Mucosa of descending colon (tissue), 3 donors: ENCODE data around the gene CST5. TPM values are rescaled to one million over a fixed set of nuclear protein-coding genes. Genes with fewer than 3 reads are reported as not detected.

Source experiments
- ATAC-seq: fragments of 200-7000 bp; cut with Tn5 transposase; one replicate; pipeline ENCODE4 v1.9.1; 2020; ENCODE audit warnings: mild to moderate bottlenecking, moderate library complexity
- DNase-seq, 3 donors: peaks; one replicate each; pipeline ENCODE4 v3.0.0-alpha.2; 2020
- H3K36me3 ChIP-seq: fragments of 200-600 bp; one replicate; pipeline ENCODE4 v1.8.0; 2021; ENCODE audit warnings: low read depth, mild to moderate bottlenecking
- H3K4me1 ChIP-seq: fragments of 200-600 bp; one replicate; pipeline ENCODE4 v1.8.0; 2021; ENCODE audit warnings: low read depth, mild to moderate bottlenecking
- H3K4me3 ChIP-seq: fragments of 200-600 bp; one replicate; pipeline ENCODE4 v1.8.0; 2021; ENCODE audit warnings: mild to moderate bottlenecking
- H3K9me3 ChIP-seq: fragments of 200-600 bp; one replicate; pipeline ENCODE4 v1.8.0; 2021; ENCODE audit warnings: mild to moderate bottlenecking
- intact Hi-C, 2 donors: fragments of 100-400 bp; cut with DNase I in 1 of 2; cut with micrococcal nuclease in 1 of 2; formaldehyde crosslinking; loops; one replicate each; pipeline versions ENCODE4 v1.11.0 to v1.11.1; 2022; cut with DNase I, micrococcal nuclease
- total RNA-seq, 3 donors: library from RNA; stranded (reverse); fragmentation: NEBNext Ultra II Directional in 2 of 3; extraction: Animal tissue kit (Norgen Biotek cat#: 25700) in 2 of 3; gene quantifications; one replicate each; pipeline versions ENCODE4 v1.2.1 to v1.2.4, GENCODE V29; 2021 to 2023
- TF ChIP-seq, protein P1 (sequence below): fragments of 200-600 bp; IDR thresholded peaks from one replicate; pipeline ENCODE4 v1.8.0; 2022; ENCODE audit warnings: antibody characterized with exemption, mild to moderate bottlenecking
- donor health status: DM: no; HTN: no; CAD: no; lungs with moderate emphysema.
- donor health status: DM: no; HTN: no; CAD: no.
- donor health status: DM: no; HTN: yes; CAD: no.

Gene CST5
- total RNA-seq, 3 donors from 2014 or later = not detected

DNA sequence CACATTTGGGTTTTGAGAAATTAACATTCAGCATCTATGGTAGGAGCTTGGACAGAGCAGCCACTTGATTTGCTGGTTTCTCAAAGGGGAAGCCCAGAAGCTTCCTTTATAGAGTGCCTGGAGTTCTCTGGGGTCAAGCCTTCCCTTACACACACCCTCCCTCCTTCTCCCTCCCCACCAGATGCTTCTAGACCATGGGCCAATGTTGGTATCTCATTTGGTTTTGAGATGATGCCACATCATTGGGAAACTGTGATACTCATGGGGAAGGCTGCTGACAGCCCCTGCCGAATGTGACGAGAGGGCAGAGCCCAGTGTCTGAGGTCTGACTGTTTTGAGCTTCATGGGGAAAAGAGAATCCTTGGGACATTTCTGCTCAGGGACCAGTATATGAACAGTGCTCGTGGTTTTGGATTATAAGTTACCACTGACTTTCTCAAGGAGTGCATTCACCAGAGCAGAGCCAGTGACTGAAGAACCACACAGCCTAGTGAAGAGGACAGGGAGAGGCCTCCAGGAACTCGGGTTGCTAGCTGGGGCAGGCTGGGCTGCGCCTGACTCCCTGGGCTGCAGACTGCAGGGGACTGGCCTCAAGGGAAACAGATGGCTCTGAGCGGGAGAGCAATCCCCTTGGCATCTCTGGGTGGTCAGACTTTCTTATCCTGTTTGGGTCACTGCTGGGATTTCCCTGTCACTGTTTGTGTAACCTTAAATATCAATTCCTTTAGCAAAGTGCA is 46.4 kb upstream of the CST5 start:
- Histone ChIP-seq H3K9me3 (no peaks in the 10 kb centered on the region), H3K36me3 (no peaks in the 10 kb centered on the region), H3K4me3 (no peak overlapping the region), H3K4me1 (no peaks in the 10 kb centered on the region)
- ATAC-seq (no peak), DNase-seq (no peak)
- TF ChIP-seq, protein P1, sequence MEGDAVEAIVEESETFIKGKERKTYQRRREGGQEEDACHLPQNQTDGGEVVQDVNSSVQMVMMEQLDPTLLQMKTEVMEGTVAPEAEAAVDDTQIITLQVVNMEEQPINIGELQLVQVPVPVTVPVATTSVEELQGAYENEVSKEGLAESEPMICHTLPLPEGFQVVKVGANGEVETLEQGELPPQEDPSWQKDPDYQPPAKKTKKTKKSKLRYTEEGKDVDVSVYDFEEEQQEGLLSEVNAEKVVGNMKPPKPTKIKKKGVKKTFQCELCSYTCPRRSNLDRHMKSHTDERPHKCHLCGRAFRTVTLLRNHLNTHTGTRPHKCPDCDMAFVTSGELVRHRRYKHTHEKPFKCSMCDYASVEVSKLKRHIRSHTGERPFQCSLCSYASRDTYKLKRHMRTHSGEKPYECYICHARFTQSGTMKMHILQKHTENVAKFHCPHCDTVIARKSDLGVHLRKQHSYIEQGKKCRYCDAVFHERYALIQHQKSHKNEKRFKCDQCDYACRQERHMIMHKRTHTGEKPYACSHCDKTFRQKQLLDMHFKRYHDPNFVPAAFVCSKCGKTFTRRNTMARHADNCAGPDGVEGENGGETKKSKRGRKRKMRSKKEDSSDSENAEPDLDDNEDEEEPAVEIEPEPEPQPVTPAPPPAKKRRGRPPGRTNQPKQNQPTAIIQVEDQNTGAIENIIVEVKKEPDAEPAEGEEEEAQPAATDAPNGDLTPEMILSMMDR = no peak
- intact Hi-C loops = no loop called here

DNA sequence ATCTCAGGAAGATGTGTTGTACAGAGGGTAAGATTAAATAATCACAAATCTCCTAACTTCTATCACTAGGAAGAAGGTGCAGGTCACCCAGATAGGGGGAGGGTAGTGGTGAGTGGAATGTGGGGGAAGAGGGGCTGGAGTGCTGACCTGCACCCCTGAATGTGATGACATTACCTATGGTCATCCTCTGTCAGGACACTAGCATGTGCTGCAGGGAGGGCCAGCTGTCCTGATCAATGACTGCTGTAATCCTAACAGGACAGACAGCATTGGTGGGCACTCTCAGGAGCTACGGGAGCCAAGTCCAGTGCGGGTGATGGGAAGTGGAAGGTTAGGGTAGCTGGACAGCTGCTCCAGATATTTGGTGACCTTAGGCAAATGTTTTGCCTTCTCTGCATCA is 45.2 kb upstream of the CST5 start:
- Histone ChIP-seq H3K4me1 (no peaks in the 10 kb centered on the region), H3K4me3 (no peak overlapping the region), H3K36me3 (no peaks in the 10 kb centered on the region), H3K9me3 (no peaks in the 10 kb centered on the region)
- DNase-seq = no peak
- intact Hi-C loops = no loop called here
- TF ChIP-seq, protein P1 = no peak
- no peak for ATAC-seq

DNA sequence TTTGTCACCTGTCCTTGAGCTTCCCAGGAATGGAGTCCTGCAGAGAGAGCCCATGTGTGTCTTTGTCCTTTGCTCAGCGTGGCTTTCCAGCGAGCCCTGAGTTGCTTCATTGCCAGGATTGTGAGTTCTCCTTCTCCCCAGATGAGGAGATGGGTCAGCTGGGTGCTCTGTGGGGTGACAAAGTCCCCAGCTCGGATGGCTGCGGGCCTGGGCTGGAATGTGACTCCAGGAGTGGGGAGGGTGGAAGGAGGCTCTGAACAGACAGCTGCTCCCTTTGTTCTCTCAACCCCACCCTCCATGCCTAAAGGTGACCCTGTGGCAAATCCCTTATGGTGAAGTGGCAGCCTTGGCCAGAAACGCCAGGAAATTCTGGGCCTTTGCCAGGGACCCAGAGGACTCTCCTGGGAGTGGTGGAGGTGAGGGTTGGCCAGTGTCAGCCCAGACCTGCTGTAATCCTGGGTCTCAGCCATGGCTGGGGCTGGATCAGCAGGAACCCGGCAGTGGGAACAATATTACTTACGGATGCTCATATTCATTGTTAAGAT is 44.4 kb upstream of the CST5 start:
- no peaks in the 10 kb centered on the region for H3K9me3 ChIP-seq
- no peaks in the 10 kb centered on the region for H3K36me3 ChIP-seq
- ATAC-seq (no peak), DNase-seq (no peak)
- TF ChIP-seq, protein P1 = no peak
- H3K4me3 ChIP-seq = no peak overlapping the region
- no peaks in the 10 kb centered on the region for H3K4me1 ChIP-seq
- intact Hi-C loops = no loop called here

DNA sequence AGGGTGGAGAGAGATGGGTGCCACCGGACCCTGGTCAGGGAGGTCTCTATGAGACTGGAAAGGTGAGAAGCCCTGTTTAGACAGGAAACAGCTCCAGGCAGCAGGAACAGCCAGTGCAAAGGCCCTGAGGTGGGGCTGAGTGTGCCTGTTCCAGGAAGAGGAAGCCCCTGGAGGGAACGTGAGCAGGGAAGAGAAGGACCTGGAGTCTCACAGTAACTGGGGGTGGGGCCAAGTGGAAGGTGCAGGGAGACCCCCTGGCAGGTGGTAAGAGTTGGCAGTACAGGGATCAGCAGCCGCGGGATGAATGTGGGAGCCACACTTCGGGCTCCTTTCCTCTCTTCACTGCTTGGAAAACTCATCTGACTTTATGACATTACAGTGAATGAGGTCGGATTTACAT is 43.8 kb upstream of the CST5 start:
- DNase-seq = no peak
- intact Hi-C loops = no loop called here
- ATAC-seq = no peak
- H3K36me3 ChIP-seq = no peaks in the 10 kb centered on the region
- H3K4me3 ChIP-seq = no peak overlapping the region
- H3K9me3 ChIP-seq = no peaks in the 10 kb centered on the region
- TF ChIP-seq, protein P1 = no peak
- H3K4me1 ChIP-seq = no peaks in the 10 kb centered on the region

DNA sequence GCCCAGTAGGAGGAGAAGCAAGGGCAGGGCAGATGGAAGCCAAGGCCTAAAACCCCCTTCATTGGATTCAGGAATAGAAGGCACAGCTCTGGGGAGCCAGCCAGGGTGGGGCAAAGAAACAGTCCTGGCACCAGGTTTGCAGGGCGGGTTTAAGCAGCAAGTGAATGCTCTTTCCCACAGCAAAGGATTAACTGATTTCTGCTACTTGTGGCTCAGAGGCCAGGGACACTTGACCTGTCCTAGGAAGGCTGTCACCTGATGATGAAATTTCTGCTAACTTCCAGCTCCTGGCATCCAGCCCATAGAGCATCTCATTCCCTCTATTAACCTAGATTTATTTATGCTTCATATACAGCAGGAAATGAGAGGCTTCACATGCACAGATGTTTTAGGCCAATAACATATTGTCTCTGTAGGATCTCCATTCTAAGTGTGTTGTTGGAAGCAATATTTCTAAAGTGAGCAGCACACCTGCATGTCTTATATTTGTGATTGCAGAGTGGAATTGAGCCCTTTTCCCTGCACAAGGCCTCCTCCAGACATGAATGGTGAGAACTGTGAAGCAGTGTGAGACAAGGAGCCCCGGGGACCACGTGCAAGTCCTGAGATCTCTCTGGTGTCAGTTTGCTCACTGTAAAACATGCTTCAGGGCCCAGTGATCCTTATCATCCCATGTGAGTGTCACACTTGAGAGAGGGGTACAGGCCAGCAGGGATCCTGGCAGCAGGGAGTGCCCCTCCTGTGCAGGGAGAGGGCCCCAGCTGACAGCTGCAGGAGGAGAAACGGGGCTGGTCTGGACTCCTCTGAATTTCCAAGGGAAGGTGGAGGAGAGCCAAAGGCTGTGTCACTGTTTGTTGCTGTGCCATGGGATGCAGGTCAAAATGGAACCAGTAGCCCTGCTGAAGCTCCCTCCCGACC is 41.1 kb upstream of the CST5 start:
- Histone ChIP-seq H3K4me1 (no peaks in the 10 kb centered on the region), H3K4me3 (no peak overlapping the region), H3K9me3 (no peaks in the 10 kb centered on the region), H3K36me3 (no peaks in the 10 kb centered on the region)
- DNase-seq (no peak), ATAC-seq (no peak)
- intact Hi-C loops = no loop called here
- TF ChIP-seq, protein P1 = no peak
